MM.1S (cell line): Measurements from ENCODE around the gene STIL.
"Not testable (repeated sequence)": the region's sequence is repeated elsewhere in the genome, so short reads cannot be mapped to it uniquely, and the experiment has no call there.

ENCODE experiments used
- DNase-seq: peaks from one replicate; pipeline ENCODE4 v3.0.0-alpha.2; 2015
- H2AFZ ChIP-seq: fragments of 300-600 bp; sonication (generic); 2 replicates; pipeline ENCODE4 v1.6.0; 2016; ENCODE audit warnings: antibody characterized with exemption, low read length
- H3F3A ChIP-seq: fragments of 300-600 bp; sonication (generic); 2 replicates; pipeline ENCODE4 v1.6.1; 2016; ENCODE audit warnings: mild to moderate bottlenecking, antibody characterized with exemption, low read length, moderate library complexity, mixed read lengths; ENCODE audit not compliant: insufficient read depth
- H3K27ac ChIP-seq: fragments of 300-600 bp; sonication (generic); 2 replicates; pipeline ENCODE4 v1.5.1; 2016; ENCODE audit warnings: mild to moderate bottlenecking, low read length
- H3K27me3 ChIP-seq: fragments of 300-600 bp; sonication (generic); replicated peaks from 2 replicates; pipeline ENCODE4 v1.6.0; 2016; ENCODE audit warnings: low read length; ENCODE audit not compliant: insufficient read depth
- H3K36me3 ChIP-seq: fragments of 300-600 bp; sonication (generic); replicated peaks from 2 replicates; pipeline ENCODE4 v1.6.1; 2016; ENCODE audit warnings: mild to moderate bottlenecking, low read length, mixed read lengths; ENCODE audit not compliant: insufficient read depth
- H3K4me1 ChIP-seq: fragments of 300-600 bp; sonication (generic); 2 replicates; pipeline ENCODE4 v1.6.1; 2016; ENCODE audit warnings: low read length, mixed read lengths
- H3K4me2 ChIP-seq: fragments of 300-600 bp; sonication (generic); 2 replicates; pipeline ENCODE4 v1.6.0; 2016; ENCODE audit warnings: low read depth, low read length
- H3K4me3 ChIP-seq: fragments of 300-600 bp; sonication (generic); 2 replicates; pipeline ENCODE4 v1.5.1; 2016; ENCODE audit warnings: low read length, mixed read lengths
- H3K79me2 ChIP-seq: fragments of 300-600 bp; sonication (generic); 2 replicates; pipeline ENCODE4 v1.6.1; 2016; ENCODE audit warnings: mixed run types, low read length, mixed read lengths
- H3K9ac ChIP-seq: fragments of 300-600 bp; sonication (generic); 2 replicates; pipeline ENCODE4 v1.6.1; 2016; ENCODE audit warnings: low read length, mixed read lengths
- H3K9me2 ChIP-seq: fragments of 300-600 bp; sonication (generic); replicated peaks from 2 replicates; pipeline ENCODE4 v1.6.1; 2016; ENCODE audit warnings: mild to moderate bottlenecking, low read length, mixed read lengths; ENCODE audit not compliant: insufficient read depth
- H3K9me3 ChIP-seq: fragments of 300-600 bp; sonication (generic); replicated peaks from 2 replicates; pipeline ENCODE4 v1.6.1; 2016; ENCODE audit warnings: mild to moderate bottlenecking, low read length, mixed read lengths; ENCODE audit not compliant: insufficient read depth
- H4K20me1 ChIP-seq: fragments of 300-600 bp; sonication (generic); 2 replicates; pipeline ENCODE4 v1.6.1; 2016; ENCODE audit warnings: mild to moderate bottlenecking, low read length, moderate library complexity, mixed read lengths; ENCODE audit not compliant: insufficient read depth
- CTCF ChIP-seq: fragments of 300-600 bp; sonication (generic); IDR thresholded peaks from 2 replicates; pipeline ENCODE4 v1.5.1; 2016; ENCODE audit warnings: antibody characterized with exemption, low read length, mixed read lengths
- EZH2 ChIP-seq: fragments of 300-600 bp; sonication (generic); optimal IDR thresholded peaks from 2 replicates; pipeline ENCODE3; 2017; ENCODE audit warnings: low read depth, mild to moderate bottlenecking, antibody characterized with exemption, low read length, mixed read lengths
- EZH2phosphoT487 ChIP-seq: fragments of 300-600 bp; sonication (generic); IDR thresholded peaks from 2 replicates; pipeline ENCODE4 v1.6.1; 2018; ENCODE audit warnings: antibody characterized with exemption, low read length

Gene STIL

GRCh38 chr1:47298025-47298699, 15.8 kb downstream of the STIL start:
- Histone ChIP-seq H2AFZ (no peak overlapping the region), H3K27me3 (no peaks in the 10 kb centered on the region), H3K4me2 (no peak overlapping the region), H3F3A (no peaks in the 10 kb centered on the region), H3K36me3 (peaks cover 20% of the 10 kb centered on the region), H3K79me2 (0 out of 2 replicates have a peak, but pooled peaks cover 8% of the 10 kb centered on the region), H3K9me2 (no peaks in the 10 kb centered on the region), H4K20me1 (no peaks in the 10 kb centered on the region), H3K27ac (no peak overlapping the region), H3K9ac (no peak overlapping the region), H3K9me3 (no peaks in the 10 kb centered on the region), H3K4me3 (no peak overlapping the region), H3K4me1 (no peaks in the 10 kb centered on the region)
- TF ChIP-seq EZH2phosphoT487 (no peak), EZH2 (no peak), CTCF (no peak)
- DNase-seq = no peak

DNA sequence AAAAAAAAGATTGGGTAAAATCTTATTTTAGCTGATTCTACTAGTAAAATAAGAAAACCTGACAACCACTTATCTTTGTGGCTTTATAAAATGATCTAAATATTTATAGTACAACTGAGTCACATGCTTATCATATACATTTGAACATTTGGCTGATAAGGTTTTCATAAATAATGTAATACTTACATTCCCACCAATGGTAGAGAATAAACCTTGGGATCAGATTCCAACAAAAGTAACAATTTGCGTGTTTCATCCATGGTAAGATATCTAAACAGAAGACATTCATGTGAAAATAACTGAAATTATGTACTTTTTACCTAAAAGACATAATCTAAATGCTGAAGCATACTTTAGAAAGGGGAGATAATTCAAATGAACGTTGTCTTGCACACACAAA, 18.4 kb downstream of the STIL start:
- Histone ChIP-seq H3K9me2 (no peaks in the 10 kb centered on the region), H3K27me3 (no peaks in the 10 kb centered on the region), H3K4me3 (no peak overlapping the region), H4K20me1 (no peaks in the 10 kb centered on the region), H3F3A (no peaks in the 10 kb centered on the region), H3K4me1 (no peaks in the 10 kb centered on the region), H3K9me3 (no peaks in the 10 kb centered on the region), H3K4me2 (no peak overlapping the region), H2AFZ (no peak overlapping the region), H3K36me3 (peaks cover 11% of the 10 kb centered on the region; the same call in 1 of the 2 replicates), H3K9ac (no peak overlapping the region), H3K79me2 (no peaks in the 10 kb centered on the region), H3K27ac (no peak overlapping the region)
- no peak for DNase-seq
- no peak for TF ChIP-seq CTCF
- no peak for TF ChIP-seq EZH2

DNA sequence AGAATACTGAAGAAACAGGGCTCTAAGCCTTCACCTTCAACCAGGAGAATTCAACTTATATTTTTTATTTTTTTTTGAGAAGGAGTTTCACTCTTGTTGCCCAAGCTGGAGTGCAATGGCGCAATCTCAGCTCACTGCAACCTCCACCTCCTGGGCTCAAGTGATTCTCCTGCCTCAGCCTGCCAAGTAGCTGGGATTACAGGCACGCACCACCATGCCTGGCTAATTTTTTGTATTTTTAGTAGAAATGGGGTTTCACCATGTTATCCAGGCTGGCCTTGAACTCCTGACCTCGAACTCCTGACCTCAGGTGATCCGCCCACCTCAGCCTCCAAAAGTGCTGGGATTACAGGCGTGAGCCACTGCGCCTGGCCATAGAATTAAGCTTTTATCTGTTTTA, 19.1 kb downstream of the STIL start:
- H3K4me1 ChIP-seq, H3K27ac ChIP-seq, H4K20me1 ChIP-seq, H3K9me3 ChIP-seq, DNase-seq, H3K79me2 ChIP-seq, H3F3A ChIP-seq, H3K9me2 ChIP-seq, H3K4me3 ChIP-seq, H3K9ac ChIP-seq, H3K4me2 ChIP-seq, H3K27me3 ChIP-seq, H3K36me3 ChIP-seq, H2AFZ ChIP-seq: not testable (repeated sequence)

DNA sequence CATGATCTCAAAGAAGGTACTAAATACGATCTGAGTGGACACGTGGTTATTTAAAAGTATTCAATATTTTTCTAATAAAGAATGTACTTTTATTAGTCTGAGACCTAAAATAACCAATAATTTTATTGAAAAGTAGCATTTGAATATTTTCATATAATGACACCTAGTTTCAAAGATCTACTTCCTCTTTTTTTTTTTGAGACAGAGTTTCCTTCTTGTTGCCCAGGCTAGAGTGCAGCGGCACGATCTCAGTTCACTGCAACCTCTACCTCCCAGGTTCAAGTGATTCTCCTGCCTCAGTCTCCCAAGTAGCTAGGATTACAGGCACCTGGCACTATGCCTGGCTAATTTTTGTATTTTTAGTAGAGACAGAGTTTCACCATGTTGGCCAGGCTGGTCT, 25.8 kb downstream of the STIL start:
- H3K27me3 ChIP-seq, H2AFZ ChIP-seq, H3K36me3 ChIP-seq, H3K79me2 ChIP-seq, H3K4me3 ChIP-seq, H3K27ac ChIP-seq, H3K9me3 ChIP-seq, H4K20me1 ChIP-seq, H3K4me2 ChIP-seq, H3K9ac ChIP-seq, DNase-seq, H3K4me1 ChIP-seq, H3K9me2 ChIP-seq: not testable (repeated sequence)
- peaks cover 13% of the 10 kb centered on the region for H3F3A ChIP-seq
